Measurements from ENCODE around the gene MARCHF10. TPM values are rescaled to one million over a fixed set of nuclear protein-coding genes. Genes with fewer than 3 reads are reported as not detected.
A peak's percentile ranks its signal among the peaks of the same experiment; 100 is the strongest.

The MARCHF10 gene
- total RNA-seq, 1 experiment from 2014 or later, result not detected

GRCh38 chr17:62653826-62654761 is 154.0 kb downstream of the MARCHF10 start:
- no peaks in the 10 kb centered on the region for H3K36me3 Mint-ChIP-seq (ENCODE audit: insufficient read depth, unreplicated experiment)
- CTCF ChIA-PET, result no interaction called here
- TF ChIP-seq, protein P1, sequence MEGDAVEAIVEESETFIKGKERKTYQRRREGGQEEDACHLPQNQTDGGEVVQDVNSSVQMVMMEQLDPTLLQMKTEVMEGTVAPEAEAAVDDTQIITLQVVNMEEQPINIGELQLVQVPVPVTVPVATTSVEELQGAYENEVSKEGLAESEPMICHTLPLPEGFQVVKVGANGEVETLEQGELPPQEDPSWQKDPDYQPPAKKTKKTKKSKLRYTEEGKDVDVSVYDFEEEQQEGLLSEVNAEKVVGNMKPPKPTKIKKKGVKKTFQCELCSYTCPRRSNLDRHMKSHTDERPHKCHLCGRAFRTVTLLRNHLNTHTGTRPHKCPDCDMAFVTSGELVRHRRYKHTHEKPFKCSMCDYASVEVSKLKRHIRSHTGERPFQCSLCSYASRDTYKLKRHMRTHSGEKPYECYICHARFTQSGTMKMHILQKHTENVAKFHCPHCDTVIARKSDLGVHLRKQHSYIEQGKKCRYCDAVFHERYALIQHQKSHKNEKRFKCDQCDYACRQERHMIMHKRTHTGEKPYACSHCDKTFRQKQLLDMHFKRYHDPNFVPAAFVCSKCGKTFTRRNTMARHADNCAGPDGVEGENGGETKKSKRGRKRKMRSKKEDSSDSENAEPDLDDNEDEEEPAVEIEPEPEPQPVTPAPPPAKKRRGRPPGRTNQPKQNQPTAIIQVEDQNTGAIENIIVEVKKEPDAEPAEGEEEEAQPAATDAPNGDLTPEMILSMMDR (IDR thresholded peaks at IDR 0.05; ENCODE audit: unreplicated experiment), result no peak
- H3K27me3 Mint-ChIP-seq (ENCODE audit: insufficient read depth, unreplicated experiment), result no peaks in the 10 kb centered on the region
- no peaks in the 10 kb centered on the region for H3K9me3 Mint-ChIP-seq (ENCODE audit: unreplicated experiment)
- H3K27ac Mint-ChIP-seq (ENCODE audit: low read depth, unreplicated experiment), result no peak overlapping the region
- POLR2A ChIA-PET, result no interaction called here
- H3K4me1 Mint-ChIP-seq (ENCODE audit: insufficient read depth, unreplicated experiment), result peaks cover 6% of the 10 kb centered on the region
- intact Hi-C loops (cut with micrococcal nuclease), result no loop called here
- no peak overlapping the region for H3K4me3 Mint-ChIP-seq (ENCODE audit: unreplicated experiment)
- BruUV-seq (replicated peaks), result no TSS peak
- no peak for DNase-seq (ENCODE audit: unreplicated experiment)

DNA sequence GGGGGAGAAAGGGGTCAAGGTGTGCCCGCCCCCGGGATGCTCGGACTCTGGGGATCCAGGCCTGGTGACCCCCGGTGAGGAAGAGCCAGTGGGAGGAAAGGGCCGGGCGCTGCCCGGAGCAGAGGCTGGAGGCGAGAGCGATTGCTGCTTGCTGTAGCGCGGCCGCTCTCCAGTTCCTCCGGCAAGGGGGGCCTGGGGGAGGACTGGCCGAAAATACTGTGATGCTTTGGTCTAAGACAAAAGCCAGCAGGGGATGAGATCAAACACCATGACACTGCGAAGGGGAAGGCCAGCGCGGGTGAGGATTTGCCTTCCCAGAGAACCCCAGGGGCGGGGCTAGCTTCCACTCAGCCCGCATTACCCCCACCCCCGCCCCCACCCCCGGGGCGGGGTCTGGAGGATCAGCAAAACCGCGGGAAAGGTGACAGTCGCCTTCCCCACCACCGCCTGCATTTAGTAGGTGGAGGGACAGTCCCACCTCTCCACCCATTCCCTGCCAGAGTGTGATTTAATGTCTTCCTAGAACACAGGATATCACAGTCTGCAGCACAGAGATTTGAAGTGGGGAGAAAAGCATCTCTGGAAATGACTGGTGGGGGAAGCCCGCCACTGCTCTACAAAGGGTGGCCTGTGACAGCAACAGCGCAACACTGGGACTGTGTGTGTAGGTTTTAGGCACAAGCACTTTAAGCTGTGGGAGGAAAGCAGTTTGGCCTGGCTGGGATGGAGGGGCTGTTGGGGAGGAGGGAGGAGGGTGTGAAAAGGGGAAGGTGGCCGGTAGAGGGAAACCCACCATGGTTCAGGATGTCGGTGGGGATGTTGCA is 154.9 kb downstream of the MARCHF10 start:
- TF ChIP-seq, protein P1 (IDR thresholded peaks at IDR 0.05; ENCODE audit: unreplicated experiment), result no peak

GRCh38 chr17:62652251-62653001 is 155.7 kb downstream of the MARCHF10 start:
- H3K36me3 Mint-ChIP-seq (ENCODE audit: insufficient read depth, unreplicated experiment), result no peaks in the 10 kb centered on the region
- DNase-seq (ENCODE audit: unreplicated experiment), result peak; percentile 65
- no TSS peak for BruUV-seq (replicated peaks)
- intact Hi-C loops (cut with micrococcal nuclease), result no loop called here
- peak overlapping the region; percentile 55 for H3K4me3 Mint-ChIP-seq (ENCODE audit: unreplicated experiment)
- H3K9me3 Mint-ChIP-seq (ENCODE audit: unreplicated experiment), result no peaks in the 10 kb centered on the region
- CTCF ChIA-PET, result no interaction called here
- TF ChIP-seq, protein P1 (IDR thresholded peaks at IDR 0.05; ENCODE audit: unreplicated experiment), result no peak
- POLR2A ChIA-PET, result no interaction called here
- H3K27ac Mint-ChIP-seq (ENCODE audit: low read depth, unreplicated experiment), result no peak overlapping the region
- peaks cover 6% of the 10 kb centered on the region for H3K4me1 Mint-ChIP-seq (ENCODE audit: insufficient read depth, unreplicated experiment)
- H3K27me3 Mint-ChIP-seq (ENCODE audit: insufficient read depth, unreplicated experiment), result no peaks in the 10 kb centered on the region

More for the DNA sequence above, 154.9 kb downstream of the MARCHF10 start:
- intact Hi-C loops (cut with micrococcal nuclease), result no loop called here
- peak overlapping the region; percentile 55 for H3K4me3 Mint-ChIP-seq (ENCODE audit: unreplicated experiment)
- DNase-seq (ENCODE audit: unreplicated experiment), result no peak
- H3K27ac Mint-ChIP-seq (ENCODE audit: low read depth, unreplicated experiment), result no peak overlapping the region
- no peaks in the 10 kb centered on the region for H3K9me3 Mint-ChIP-seq (ENCODE audit: unreplicated experiment)
- ChIA-PET CTCF (no interaction called here), POLR2A (no interaction called here)
- no peaks in the 10 kb centered on the region for H3K36me3 Mint-ChIP-seq (ENCODE audit: insufficient read depth, unreplicated experiment)
- no TSS peak for BruUV-seq (replicated peaks)
- H3K27me3 Mint-ChIP-seq (ENCODE audit: insufficient read depth, unreplicated experiment), result no peaks in the 10 kb centered on the region
- H3K4me1 Mint-ChIP-seq (ENCODE audit: insufficient read depth, unreplicated experiment), result peaks cover 6% of the 10 kb centered on the region

Other genes with a start within 250 kb of the MARCHF10 start
- gene MRC2, start 180.6 kb downstream of the MARCHF10 start, total RNA-seq (2022), result 6.7 and 12.3 TPM in 2 replicates
- 115 and 141 TPM in 2 replicates for gene TANC2, start 157.9 kb upstream of the MARCHF10 start, total RNA-seq (2022)